Bronchial epithelial cell (primary cell): ENCODE measurements around the gene PDXK. TPM values are rescaled to one million over a fixed set of nuclear protein-coding genes. Genes with fewer than 3 reads are reported as not detected.

Experiments
- DNase-seq: peaks from one replicate; pipeline ENCODE4 v3.0.0-alpha.2; 2010; ENCODE audit warnings: low read depth
- FAIRE-seq: peaks from 2 replicates; lab custom pipeline; 2011; peaks lifted over from hg19 to GRCh38; lab: Jason Lieb, UNC
- H3K27me3 ChIP-seq: 2 replicates; pipeline ENCODE4 v1.5.1; 2011; ENCODE audit warnings: low read length; ENCODE audit not compliant: control insufficient read depth, insufficient read depth
- H3K36me3 ChIP-seq: 2 replicates; pipeline ENCODE4 v1.5.1; 2011; ENCODE audit warnings: low read length; ENCODE audit not compliant: control insufficient read depth, insufficient read depth
- H3K4me3 ChIP-seq: 2 replicates; pipeline ENCODE4 v1.5.1; 2011; ENCODE audit warnings: mild to moderate bottlenecking, low read depth, low read length, control low read depth
- CTCF ChIP-seq: IDR thresholded peaks from 2 replicates; pipeline ENCODE4 v1.5.1; 2011; ENCODE audit warnings: mild to moderate bottlenecking, moderate library complexity, low read length, control low read depth, inconsistent platforms; ENCODE audit not compliant: insufficient read depth, severe bottlenecking
- total RNA-seq: library from RNA; depleted of rRNA; stranded (reverse); fragments of >200 nt; gene quantifications from 2 replicates; pipeline ENCODE4 v1.2.1, GENCODE V29; 2014

PDXK gene
- total RNA-seq, 1 donor from 2014 or later = 591 TPM

GRCh38 chr21:43786300-43786806 is 67.4 kb downstream of the PDXK start:
- Histone ChIP-seq H3K4me3 (no peak overlapping the region), H3K36me3 (peaks cover 5% of the 10 kb centered on the region), H3K27me3 (no peaks in the 10 kb centered on the region)
- FAIRE-seq (no peak), DNase-seq (no peak)
- TF ChIP-seq CTCF = no peak

DNA sequence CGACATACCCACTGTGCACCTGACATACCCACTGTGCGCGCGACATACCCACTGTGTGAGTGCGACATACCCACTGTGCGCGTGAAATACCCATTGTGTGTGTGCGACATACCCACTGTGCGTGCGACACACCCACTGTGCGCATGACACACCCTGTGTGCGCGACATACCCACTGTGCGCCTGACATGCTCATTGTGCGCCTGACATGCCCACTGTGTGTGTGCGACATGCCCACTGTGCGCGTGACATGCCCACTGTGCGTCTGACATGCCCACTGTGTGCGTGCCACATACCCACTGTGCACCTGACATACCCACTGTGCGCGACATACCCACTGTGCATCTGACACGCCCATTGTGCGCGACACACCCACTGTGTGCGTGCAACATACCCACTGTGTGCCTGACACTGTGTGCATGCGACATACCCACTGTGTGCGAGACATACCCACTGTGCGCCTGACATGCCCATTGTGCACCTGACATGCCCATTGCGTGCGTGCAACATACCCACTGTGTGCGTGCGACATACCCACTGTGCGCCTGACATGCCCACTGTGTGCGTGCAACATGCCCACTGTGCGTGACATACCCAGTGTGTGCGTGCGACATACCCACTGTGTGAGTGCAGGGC is 68.0 kb downstream of the PDXK start:
- Histone ChIP-seq H3K27me3 (no peaks in the 10 kb centered on the region), H3K4me3 (no peak overlapping the region), H3K36me3 (peaks cover 9% of the 10 kb centered on the region)
- DNase-seq (no peak), FAIRE-seq (no peak)
- no peak for TF ChIP-seq CTCF

DNA sequence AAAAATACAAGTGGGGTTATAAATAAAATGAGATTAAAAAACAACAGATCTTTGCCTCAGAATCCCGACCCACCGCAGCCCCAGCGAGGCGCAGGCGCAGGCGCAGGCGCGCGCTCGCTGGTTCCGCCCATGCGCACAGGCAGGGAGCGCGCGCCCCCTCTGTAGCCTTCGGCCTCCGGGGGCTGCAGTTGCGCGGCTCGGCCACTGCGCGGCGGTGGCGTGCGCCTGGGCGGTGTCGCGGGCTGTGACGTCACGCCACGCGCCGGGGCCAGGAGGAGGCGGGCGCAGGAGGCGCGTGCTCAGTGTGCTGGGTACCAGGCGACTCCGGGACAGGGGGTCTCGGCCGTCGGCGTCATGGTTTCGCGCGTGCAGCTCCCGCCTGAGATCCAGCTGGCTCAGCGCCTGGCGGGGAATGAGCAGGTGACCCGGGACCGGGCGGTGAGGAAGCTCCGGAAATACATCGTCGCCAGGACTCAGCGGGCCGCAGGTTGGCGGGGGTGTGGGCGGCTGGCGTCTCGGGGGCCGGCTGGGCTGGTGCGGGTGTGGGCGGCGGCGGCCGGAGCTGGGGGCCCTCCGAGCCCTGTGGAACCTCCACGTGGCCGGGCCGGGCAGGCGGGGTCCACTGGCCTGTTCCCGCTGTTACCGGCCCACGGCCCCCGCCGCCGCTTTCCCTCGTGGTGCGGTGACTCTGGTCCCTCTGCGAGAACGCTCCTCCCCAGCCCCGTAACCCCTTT is 70.5 kb downstream of the PDXK start, which contains the start of gene RRP1:
TSS of gene RRP1 (plus strand) at position 302 of the 734 bp plus-strand sequence. CDS start at position 355, 53 bp downstream.
- Histone ChIP-seq H3K27me3 (no peaks in the 10 kb centered on the region), H3K36me3 (peaks cover 29% of the 10 kb centered on the region), H3K4me3 (peak within 1 kb of the TSS; percentile 89)
- FAIRE-seq (no peak), DNase-seq (peak; percentile 58)
- TF ChIP-seq CTCF = peak; percentile 82

- DNase-seq (no peak), FAIRE-seq (no peak)
- H3K27me3 ChIP-seq = no peaks in the 10 kb centered on the region
- peaks cover 35% of the 10 kb centered on the region for H3K36me3 ChIP-seq
- no peak for TF ChIP-seq CTCF
- H3K4me3 ChIP-seq = peak overlapping the region; percentile 89
Measured at GRCh38 chr21:43790010-43790524, 71.1 kb downstream of the PDXK start.

DNA sequence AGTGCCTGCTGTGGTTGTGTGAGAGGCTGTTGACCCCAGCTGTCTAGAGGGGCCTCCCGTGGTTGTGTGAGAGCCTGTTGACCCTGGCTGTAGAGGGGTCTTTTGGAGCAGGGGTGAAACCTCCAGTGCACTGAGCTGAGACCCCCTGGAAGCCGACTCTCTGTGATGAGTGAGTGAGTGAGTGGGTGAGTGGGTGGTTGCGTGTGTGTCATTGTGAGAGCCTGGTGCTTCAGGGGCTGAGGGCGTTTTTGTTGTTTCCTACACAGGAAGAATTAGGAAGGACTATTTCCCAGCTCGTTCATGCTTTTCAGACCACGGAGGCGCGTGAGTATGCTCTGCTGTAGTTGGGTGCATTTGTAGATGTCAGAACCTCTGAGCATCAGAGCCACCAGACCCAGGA is 73.5 kb downstream of the PDXK start:
- FAIRE-seq (no peak), DNase-seq (no peak)
- TF ChIP-seq CTCF = no peak
- H3K36me3 ChIP-seq = peaks cover 48% of the 10 kb centered on the region
- H3K27me3 ChIP-seq = no peaks in the 10 kb centered on the region
- H3K4me3 ChIP-seq = no peak overlapping the region
